RWPE1 (cell line): ENCODE data around the gene C5orf58.

Experiments used
- CTCF ChIA-PET: fragments of 350-600 bp; sonication (Branson Sonifier 250); formaldehyde crosslinking; extraction: SDS; loops from one replicate; lab custom pipeline; 2021; lab: Yijun Ruan, JAX
- POLR2A ChIA-PET: fragments of 400-600 bp; formaldehyde crosslinking; extraction: SDS; loops from one replicate; lab custom pipeline; 2020; ENCODE audit warnings: antibody characterized with exemption; ENCODE audit not compliant: low non-redundant PET; lab: Yijun Ruan, JAX
- DNase-seq: peaks from one replicate; pipeline ENCODE4 v3.0.0; 2012; ENCODE audit warnings: low spot score
- H3K27ac ChIP-seq: fragments of 450-650 bp; 2 replicates; pipeline ENCODE4 v1.5.1; 2017
- CTCF ChIP-seq: fragments of 450-650 bp; conservative IDR thresholded peaks from 2 replicates; pipeline ENCODE4 v1.5.1; 2017; ENCODE audit warnings: low read depth, mild to moderate bottlenecking

Gene C5orf58

GRCh38 chr5:170275376-170275994 lies 42.7 kb downstream of the C5orf58 start:
- DNase-seq: no peak
- no peak overlapping the region for H3K27ac ChIP-seq
- no peak for TF ChIP-seq CTCF
- ChIA-PET POLR2A (no interaction called here), CTCF (interaction anchor here (0.6 to 1.4 kb wide), 3 partner anchors 28 to 1584 kb away, joined by 3 to 4 read pairs (median 4); no protein-coding TSS in a partner anchor)

GRCh38 chr5:170276140-170276539 lies 43.4 kb downstream of the C5orf58 start:
- POLR2A ChIA-PET: no interaction called here
- CTCF ChIA-PET: interaction anchor here (0.6 to 1.4 kb wide), 3 partner anchors 27 to 1584 kb away, joined by 3 to 4 read pairs (median 4); no protein-coding TSS in a partner anchor
- no peak overlapping the region for H3K27ac ChIP-seq
- no peak for TF ChIP-seq CTCF
- DNase-seq: no peak

- ChIA-PET CTCF (interaction anchor here (0.5 kb wide), 1 partner anchor 292 kb away, joined by 3 read pairs; no protein-coding TSS in a partner anchor), POLR2A (no interaction called here)
- TF ChIP-seq CTCF: no peak
- no peak overlapping the region for H3K27ac ChIP-seq
- no peak for DNase-seq
These were observed 45.1 kb downstream of the C5orf58 start for GRCh38 chr5:170277867-170278281.

GRCh38 chr5:170278611-170279458 lies 46.0 kb downstream of the C5orf58 start:
- DNase-seq: no peak
- ChIA-PET POLR2A (no interaction called here), CTCF (interaction anchor here (0.6 kb wide), 2 partner anchors 11 to 143 kb away, joined by 3 to 4 read pairs; no protein-coding TSS in a partner anchor)
- no peak for TF ChIP-seq CTCF
- H3K27ac ChIP-seq: no peak overlapping the region

GRCh38 chr5:170279459-170279817 lies 46.7 kb downstream of the C5orf58 start:
- DNase-seq: no peak
- POLR2A ChIA-PET: no interaction called here
- H3K27ac ChIP-seq: no peak overlapping the region
- no peak for TF ChIP-seq CTCF
- CTCF ChIA-PET: interaction anchor here (0.6 kb wide), 1 partner anchor 540 kb away, joined by 3 read pairs; no protein-coding TSS in a partner anchor

- POLR2A ChIA-PET: no interaction called here
- no peak overlapping the region for H3K27ac ChIP-seq
- DNase-seq: no peak
- CTCF ChIA-PET: interaction anchor here (0.6 kb wide), 1 partner anchor 541 kb away, joined by 3 read pairs; no protein-coding TSS in a partner anchor
- TF ChIP-seq CTCF: no peak
These were observed 47.3 kb downstream of the C5orf58 start for GRCh38 chr5:170280011-170280493.
